GM18858 (cell line): ENCODE measurements around the gene KLHL40.
"Not testable (repeated sequence)": the region's sequence is repeated elsewhere in the genome, so short reads cannot be mapped to it uniquely, and the experiment has no call there.

Experiments
- ATAC-seq: cut with Tn5 transposase; IDR thresholded peaks from one replicate; pipeline ENCODE4 v1.9.1; 2021; ENCODE audit not compliant: unreplicated experiment

KLHL40 gene

GRCh38 chr3:42717306-42717705 lies 32.0 kb downstream of the KLHL40 start:
- no peak for ATAC-seq

GRCh38 chr3:42718338-42718737 lies 33.0 kb downstream of the KLHL40 start:
- no peak for ATAC-seq

GRCh38 chr3:42719002-42719401 lies 33.7 kb downstream of the KLHL40 start:
- ATAC-seq, result no peak

GRCh38 chr3:42720126-42720525 lies 34.8 kb downstream of the KLHL40 start:
- no peak for ATAC-seq

- no peak for ATAC-seq
These were observed 36.4 kb downstream of the KLHL40 start for GRCh38 chr3:42721690-42722089.

- not testable (repeated sequence) for ATAC-seq
These were observed 37.1 kb downstream of the KLHL40 start for GRCh38 chr3:42722442-42722841.

GRCh38 chr3:42723219-42723618 lies 37.9 kb downstream of the KLHL40 start:
- no peak for ATAC-seq

- no peak for ATAC-seq
These were observed 40.1 kb downstream of the KLHL40 start for GRCh38 chr3:42725454-42725853.

- no peak for ATAC-seq
These were observed 42.7 kb downstream of the KLHL40 start for GRCh38 chr3:42728056-42728455.

- no peak for ATAC-seq
These were observed 43.5 kb downstream of the KLHL40 start for GRCh38 chr3:42728668-42729364.

- ATAC-seq, result no peak
These were observed 44.2 kb downstream of the KLHL40 start for GRCh38 chr3:42729404-42730145.

GRCh38 chr3:42730294-42730693 lies 45.0 kb downstream of the KLHL40 start:
- ATAC-seq, result no peak

- ATAC-seq, result no peak
These were observed 45.5 kb downstream of the KLHL40 start for GRCh38 chr3:42730706-42731420.

GRCh38 chr3:42731476-42732195 lies 46.3 kb downstream of the KLHL40 start:
- ATAC-seq, result no peak

GRCh38 chr3:42732196-42732828 lies 47.0 kb downstream of the KLHL40 start:
- ATAC-seq, result no peak

- ATAC-seq, result no peak
These were observed 47.6 kb downstream of the KLHL40 start for GRCh38 chr3:42732829-42733459.

GRCh38 chr3:42733501-42734262 lies 48.3 kb downstream of the KLHL40 start:
- ATAC-seq, result no peak

GRCh38 chr3:42734263-42734860 lies 49.0 kb downstream of the KLHL40 start:
- ATAC-seq, result no peak

- ATAC-seq, result no peak
These were observed 49.7 kb downstream of the KLHL40 start for GRCh38 chr3:42735019-42735418.
